Measurements from ENCODE around the gene SLCO2B1.

DNA sequence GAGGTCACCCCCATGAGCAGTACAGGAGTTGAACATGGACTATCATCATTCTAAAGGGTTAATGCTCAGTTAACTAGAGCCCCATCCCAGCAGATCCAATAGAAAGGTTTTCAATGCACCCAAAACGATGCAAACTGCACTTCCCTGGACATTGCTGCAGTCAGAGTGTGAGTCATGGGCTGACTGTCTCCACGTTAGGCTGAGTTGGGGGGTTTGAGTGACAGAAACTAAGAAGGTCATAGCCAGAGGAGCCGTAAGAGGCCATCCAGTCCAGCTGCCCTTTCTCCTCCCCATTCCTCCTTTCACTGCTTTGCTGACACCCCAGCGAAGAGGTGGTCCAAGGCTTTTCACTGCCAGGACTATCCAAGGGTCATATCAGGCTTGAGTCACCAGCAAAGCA is 43.7 kb upstream of the SLCO2B1 start:
- TF ChIP-seq CTCF (IDR thresholded peaks at IDR 0.05; ENCODE audit: low read depth, low read length, missing input control) (no peak), RAD21 (IDR thresholded peaks at IDR 0.05) (no peak), YY1 (IDR thresholded peaks at IDR 0.05) (no peak), ZBTB33 (IDR thresholded peaks at IDR 0.05) (no peak), TAF1 (conservative IDR thresholded peaks at IDR 0.05) (no peak), MAX (IDR thresholded peaks at IDR 0.05) (no peak), RXRA (IDR thresholded peaks at IDR 0.05) (no peak)

Measured in liver (tissue), 3 donors.